ENCODE results near the gene FPGS.
A peak's percentile ranks its signal among the peaks of the same experiment; 100 is the strongest.
"Not testable (repeated sequence)": the region's sequence is repeated elsewhere in the genome, so short reads cannot be mapped to it uniquely, and the experiment has no call there.

FPGS gene

DNA sequence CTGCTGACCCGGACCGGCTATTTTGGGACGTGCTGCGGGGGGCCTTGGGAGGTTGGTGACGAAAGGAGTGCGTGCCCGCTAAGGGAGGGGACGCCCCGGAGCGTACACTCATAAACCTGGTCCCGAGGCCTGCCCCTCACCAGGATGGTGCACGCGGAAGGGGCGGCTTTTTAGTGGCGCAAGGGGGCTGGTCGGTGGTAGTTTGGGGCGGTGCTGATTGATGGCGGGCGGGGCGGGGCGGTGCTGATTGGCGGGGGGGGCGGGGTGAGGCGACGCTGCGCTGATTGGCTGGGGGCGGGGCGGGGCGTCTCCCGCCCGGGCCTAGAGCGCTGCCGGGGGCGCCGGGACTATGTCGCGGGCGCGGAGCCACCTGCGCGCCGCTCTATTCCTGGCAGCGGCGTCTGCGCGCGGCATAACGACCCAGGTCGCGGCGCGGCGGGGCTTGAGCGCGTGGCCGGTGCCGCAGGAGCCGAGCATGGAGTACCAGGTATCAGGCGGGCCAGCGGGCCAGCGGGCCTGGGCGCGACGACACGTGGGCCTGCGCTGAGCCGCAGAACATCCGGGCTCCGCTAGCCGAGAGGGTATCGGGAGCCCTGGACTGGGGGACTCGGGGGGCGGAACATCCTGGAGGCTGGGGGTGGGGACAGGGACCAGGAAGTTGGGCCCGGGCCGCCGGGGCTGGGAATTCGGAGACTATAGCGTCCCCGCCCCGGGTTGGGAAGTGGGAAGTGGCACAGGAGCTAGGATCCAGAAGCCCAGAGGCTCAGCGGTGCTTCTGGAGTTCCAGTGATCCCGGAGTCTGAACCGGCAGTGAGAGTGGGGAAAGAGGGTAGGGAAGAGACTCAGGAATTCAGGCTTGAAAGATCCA, at the start of gene FPGS:
Gene FPGS, plus strand, starts transcription at position 307 of the 868 bp plus-strand sequence. Its CDS starts 43 bp downstream, at position 350.
- DNase-seq: peak; percentile 90

GRCh38 chr9:127753148-127753547, 49.5 kb upstream of the FPGS start:
- DNase-seq: no peak

- DNase-seq: no peak
Measured at GRCh38 chr9:127753622-127754021, 49.1 kb upstream of the FPGS start.

GRCh38 chr9:127754099-127755060, 48.3 kb upstream of the FPGS start:
- DNase-seq: no peak

DNA sequence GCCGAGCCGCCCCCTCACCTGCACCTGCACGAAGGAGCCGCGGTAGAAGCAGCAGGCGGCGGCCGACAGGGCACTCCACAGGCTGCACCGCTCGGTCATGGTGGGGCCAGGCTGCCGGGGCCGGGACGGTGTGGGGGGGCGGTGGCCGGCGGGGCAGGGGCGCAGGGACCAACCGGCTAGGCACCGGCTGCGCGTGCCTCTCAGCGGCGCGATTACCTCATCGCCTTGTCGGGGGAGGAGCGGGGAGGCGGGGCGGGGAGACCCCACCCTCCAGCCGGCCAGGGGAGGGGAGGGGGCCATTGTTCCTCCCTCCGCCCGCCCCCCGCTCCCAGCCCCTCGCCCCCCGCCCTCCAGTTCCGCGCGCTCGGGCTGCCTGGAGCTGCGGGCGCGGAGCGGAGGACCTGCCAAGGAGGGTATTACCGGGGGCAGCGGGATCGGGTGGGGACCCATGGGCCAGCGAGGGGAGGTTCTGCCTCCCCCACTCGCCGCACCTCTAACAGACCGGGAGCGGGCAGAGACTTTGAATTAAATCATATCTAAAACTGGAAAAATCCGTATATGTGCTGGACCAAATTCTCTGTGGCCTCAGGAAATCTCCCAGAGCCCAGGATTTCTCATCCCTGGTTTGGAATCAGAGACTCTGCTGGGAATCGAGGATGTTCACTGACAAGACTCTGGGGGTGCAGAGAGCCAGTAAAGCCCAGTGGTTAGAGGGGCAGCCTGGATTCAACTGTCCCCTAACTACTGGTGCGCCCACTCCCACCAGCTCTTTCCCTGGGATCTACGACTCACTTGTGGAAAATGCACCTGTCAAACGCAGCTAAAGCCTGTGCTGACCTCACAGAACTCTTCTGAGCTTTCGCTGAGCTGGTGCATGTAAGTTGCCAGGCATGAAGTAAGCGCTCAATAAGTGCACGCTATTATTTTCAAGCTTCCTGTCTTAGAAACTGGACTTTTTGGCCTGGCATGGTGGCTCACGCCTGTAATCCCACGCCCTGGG, 47.3 kb upstream of the FPGS start:
- no peak for DNase-seq

DNA sequence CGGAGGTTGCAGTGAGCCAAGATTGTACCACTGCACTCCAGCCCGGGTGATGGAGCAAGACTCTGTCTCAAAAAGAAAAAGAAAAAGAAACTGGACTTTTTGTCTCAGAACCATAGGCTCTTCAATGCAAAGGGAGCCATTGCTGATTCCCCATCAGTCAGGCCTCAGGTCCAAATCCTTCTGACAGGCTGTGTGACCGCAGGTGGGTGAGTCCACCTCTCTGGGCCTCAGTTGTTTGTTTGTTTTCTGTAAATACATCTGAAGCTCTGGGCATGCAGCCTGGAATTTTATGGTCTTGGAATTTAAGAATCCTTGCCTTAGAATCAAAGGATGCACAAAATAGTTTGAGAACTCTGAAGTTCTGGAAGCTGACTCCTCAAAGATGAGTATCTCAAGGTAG, 46.4 kb upstream of the FPGS start:
- DNase-seq: no peak

GRCh38 chr9:127756776-127757175, 45.9 kb upstream of the FPGS start:
- not testable (repeated sequence) for DNase-seq

- no peak for DNase-seq
Measured at GRCh38 chr9:127758843-127759242, 43.8 kb upstream of the FPGS start.

DNA sequence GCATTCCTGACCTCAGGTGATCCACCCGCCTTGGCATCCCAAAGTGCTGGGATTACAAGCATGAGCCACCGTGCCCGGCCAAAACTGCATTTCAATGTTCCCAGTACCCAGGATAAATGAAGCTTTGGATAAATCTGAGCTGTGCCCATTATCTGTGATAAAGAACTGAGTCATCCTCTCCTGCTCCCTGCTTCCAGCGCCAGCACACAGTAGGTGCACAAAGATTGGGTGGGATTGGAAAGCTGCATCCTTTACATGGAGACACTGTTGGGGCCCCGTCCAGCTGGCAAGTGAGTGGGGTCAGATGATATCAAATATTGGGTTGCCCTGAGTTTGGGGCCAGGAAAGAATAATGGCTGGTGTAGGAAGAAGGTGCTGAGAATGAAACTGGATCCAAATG, 41.6 kb upstream of the FPGS start:
- no peak for DNase-seq

GRCh38 chr9:127761491-127761956, 41.2 kb upstream of the FPGS start:
- DNase-seq: no peak

- DNase-seq: no peak
Measured at GRCh38 chr9:127762111-127762676, 40.5 kb upstream of the FPGS start.

GRCh38 chr9:127763918-127764384, 38.7 kb upstream of the FPGS start:
- DNase-seq: no peak

- no peak for DNase-seq
Measured at GRCh38 chr9:127765418-127765817, 37.3 kb upstream of the FPGS start.

DNA sequence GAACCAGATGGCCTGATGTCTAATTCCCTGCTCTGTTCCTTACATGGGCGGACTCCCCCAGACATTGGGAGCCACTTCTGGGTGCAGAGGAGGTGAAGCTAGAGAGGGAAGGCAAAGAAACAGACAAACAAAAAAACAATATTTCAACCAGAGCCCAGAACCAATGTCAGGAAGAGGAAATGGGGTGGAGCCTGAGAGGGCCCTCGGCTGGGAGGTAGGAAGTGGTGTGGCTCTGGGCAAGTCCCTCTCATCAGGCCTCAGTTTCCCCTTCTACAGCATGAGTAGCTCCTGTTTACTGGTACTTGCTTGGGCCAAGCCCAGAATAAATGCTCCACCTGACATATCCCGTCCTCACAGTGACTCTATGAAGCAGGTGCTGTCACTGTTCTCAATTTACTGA, 35.3 kb upstream of the FPGS start:
- DNase-seq: no peak

GRCh38 chr9:127767909-127768331, 34.8 kb upstream of the FPGS start:
- peak; percentile 72 for DNase-seq

DNA sequence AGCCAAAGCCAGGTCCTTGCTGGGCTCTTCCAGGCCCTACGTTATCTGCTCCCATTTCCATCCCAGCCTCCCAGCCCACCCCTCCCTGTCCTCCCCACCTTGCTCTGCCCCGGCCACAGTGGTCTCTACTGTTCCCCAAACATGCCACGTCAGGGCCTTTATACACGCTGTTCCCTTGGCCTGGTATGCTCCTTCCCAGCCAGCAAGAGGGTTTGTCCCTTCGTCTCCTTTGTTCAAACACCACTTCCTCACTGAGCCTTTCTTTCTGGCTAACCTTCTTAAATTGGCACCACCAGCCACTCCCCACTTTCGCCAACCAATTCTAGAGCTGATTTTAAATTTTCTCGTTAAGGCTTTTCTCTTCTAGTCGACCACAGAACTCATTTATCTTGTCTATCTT, 34.0 kb upstream of the FPGS start:
- DNase-seq: no peak

DNA sequence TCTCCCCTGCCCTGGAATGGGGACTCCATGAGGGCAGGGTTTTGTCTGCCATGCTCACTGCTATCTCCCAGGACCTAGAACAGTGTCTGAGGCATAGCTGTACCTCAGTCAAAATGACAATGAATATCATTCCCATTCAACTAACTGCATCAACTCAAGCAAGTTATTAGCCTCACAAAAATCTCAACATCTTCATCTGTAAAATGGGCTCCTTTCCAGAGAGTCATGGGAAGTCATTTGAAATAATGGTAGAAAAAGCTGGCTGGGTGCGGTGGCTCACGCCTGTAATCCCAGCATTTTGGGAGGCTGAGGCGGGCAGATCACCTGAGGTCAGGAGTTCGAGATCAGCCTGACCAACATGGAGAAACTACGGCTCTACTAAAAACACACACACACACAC, 33.6 kb upstream of the FPGS start:
- no peak for DNase-seq

DNA sequence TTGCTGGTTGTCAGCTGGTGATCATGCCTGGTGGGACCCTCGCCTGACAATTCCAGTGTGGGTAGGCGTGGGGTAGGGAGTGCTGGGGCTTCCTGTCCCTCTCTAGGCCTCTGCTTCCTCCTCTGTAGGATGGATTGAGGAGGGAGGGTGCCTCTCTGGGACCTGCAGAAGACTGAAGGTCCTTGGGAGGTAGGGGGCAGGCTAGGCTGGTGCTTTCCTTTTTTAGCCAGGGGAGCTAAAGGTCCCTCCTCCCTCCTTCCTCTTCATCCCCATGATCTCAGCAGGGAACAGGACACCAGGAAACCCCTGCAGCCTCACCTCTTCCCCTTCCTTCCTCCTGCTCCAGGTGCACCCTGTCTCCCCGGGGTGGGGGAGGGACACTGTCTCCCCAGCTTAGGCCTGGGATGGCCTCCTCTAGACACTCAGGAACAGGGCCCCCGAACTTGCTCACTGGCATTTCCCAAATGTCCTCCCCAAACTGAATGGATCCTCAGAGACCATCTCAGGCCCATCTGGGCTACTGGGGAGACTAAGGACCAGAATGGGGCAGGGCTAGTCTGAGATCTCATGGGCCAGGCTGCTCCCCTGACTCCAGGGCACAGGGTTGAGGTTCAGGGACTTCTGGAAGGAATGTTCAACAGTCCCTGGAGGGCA, 32.6 kb upstream of the FPGS start:
- no peak for DNase-seq

DNA sequence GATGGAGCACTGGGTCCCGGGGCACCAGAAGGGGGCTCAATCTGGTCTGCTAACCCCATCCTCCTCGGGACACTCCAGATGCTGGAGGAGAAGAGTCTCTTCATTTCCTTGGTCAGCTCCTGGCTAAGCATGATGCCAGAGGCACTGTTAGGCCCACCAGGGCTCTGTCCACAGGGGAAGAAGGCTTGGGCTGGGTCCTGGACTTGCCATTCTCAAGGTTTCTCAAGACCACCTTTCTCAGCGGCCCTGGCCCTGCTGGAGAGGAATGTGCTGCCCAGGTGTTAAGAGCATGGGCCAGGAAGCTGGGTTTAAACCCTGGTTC, 32.1 kb upstream of the FPGS start:
- DNase-seq: no peak

GRCh38 chr9:127770905-127771569, 31.6 kb upstream of the FPGS start:
- peak; percentile 97 for DNase-seq

Measured in fibroblast of upper back skin (primary cell).